Thoracic aorta (tissue), 2 donors: ENCODE measurements around the gene C6orf89. TPM values are rescaled to one million over a fixed set of nuclear protein-coding genes. Genes with fewer than 3 reads are reported as not detected.

ENCODE experiments used
- ATAC-seq: fragments of 150-250 bp; one replicate; pipeline ENCODE4 v1.8.0; 2017; ENCODE audit warnings: low read depth; ENCODE audit not compliant: insufficient number of reproducible peaks, low FRiP score
- DNase-seq: peaks from one replicate; pipeline ENCODE4 v3.0.0-alpha.2; 2020; ENCODE audit warnings: low spot score
- H3K27ac ChIP-seq, 2 donors: fragments of 200-600 bp; sonication (generic); 1 replicate in 1 of 2; 2 replicates in 1 of 2; pipeline ENCODE4 v1.5.1; 2016; ENCODE audit warnings: mild to moderate bottlenecking in 2 of 2, moderate library complexity in 2 of 2
- H3K27me3 ChIP-seq: fragments of 200-600 bp; sonication (generic); replicated peaks from 2 replicates; pipeline ENCODE4 v1.6.0; 2016; ENCODE audit warnings: mild to moderate bottlenecking; ENCODE audit not compliant: insufficient read depth
- H3K36me3 ChIP-seq: fragments of 200-600 bp; sonication (generic); one replicate; pipeline ENCODE4 v1.5.1; 2016
- H3K4me1 ChIP-seq, 2 donors: fragments of 200-600 bp; sonication (generic); 1 replicate in 1 of 2; 2 replicates in 1 of 2; pipeline versions ENCODE4 v1.5.1 to v1.6.0; 2016; ENCODE audit warnings: low read depth in 2 of 2, mild to moderate bottlenecking in 1 of 2; ENCODE audit not compliant: control insufficient read depth in 1 of 2
- H3K4me3 ChIP-seq: fragments of 200-600 bp; sonication (generic); 2 replicates; pipeline ENCODE4 v1.5.1; 2016; ENCODE audit warnings: mild to moderate bottlenecking
- H3K9me3 ChIP-seq: fragments of 200-600 bp; sonication (generic); 2 replicates; pipeline ENCODE4 v1.5.1; 2016
- CTCF ChIP-seq: fragments of 200-600 bp; sonication (generic); IDR thresholded peaks from one replicate; pipeline ENCODE4 v1.5.1; 2019; ENCODE audit warnings: antibody characterized with exemption
- total RNA-seq, 2 donors: library from RNA; depleted of rRNA; stranded (reverse); fragments of >200 nt; gene quantifications; one replicate each; pipeline versions ENCODE4 v1.1.0 to v1.2.3, GENCODE V29; 2016

The C6orf89 gene
- total RNA-seq, 2 donors from 2014 or later: 53.6 to 60.9 TPM

DNA sequence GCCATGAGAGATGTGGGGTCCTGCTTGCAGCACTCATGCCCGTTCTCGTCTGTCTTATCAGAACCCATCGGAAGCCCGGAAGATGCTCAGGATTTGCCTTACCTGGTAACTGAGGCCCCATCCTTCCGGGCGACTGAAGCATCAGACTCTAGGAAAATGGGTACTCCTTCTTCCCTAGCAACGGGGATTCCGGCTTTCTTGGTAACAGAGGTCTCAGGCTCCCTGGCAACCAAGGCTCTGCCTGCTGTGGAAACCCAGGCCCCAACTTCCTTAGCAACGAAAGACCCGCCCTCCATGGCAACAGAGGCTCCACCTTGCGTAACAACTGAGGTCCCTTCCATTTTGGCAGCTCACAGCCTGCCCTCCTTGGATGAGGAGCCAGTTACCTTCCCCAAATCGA, 77.1 kb downstream of the C6orf89 start:
- DNase-seq: no peak
- TF ChIP-seq CTCF: no peak
- Histone ChIP-seq H3K4me1 (peaks cover 0 to 14% of the 10 kb centered on the region in 2 donors), H3K27me3 (no peaks in the 10 kb centered on the region), H3K4me3 (no peak overlapping the region), H3K27ac (no peak overlapping the region), H3K9me3 (no peaks in the 10 kb centered on the region), H3K36me3 (peaks cover 5% of the 10 kb centered on the region)
- ATAC-seq: no peak

- peaks cover 13% of the 10 kb centered on the region for H3K36me3 ChIP-seq
- H3K27me3 ChIP-seq: no peaks in the 10 kb centered on the region
- peaks cover 0 to 14% of the 10 kb centered on the region in 2 donors for H3K4me1 ChIP-seq
- H3K27ac ChIP-seq: no peak overlapping the region
- DNase-seq (no peak), ATAC-seq (no peak)
- H3K4me3 ChIP-seq: no peak overlapping the region
- TF ChIP-seq CTCF: no peak
- no peaks in the 10 kb centered on the region for H3K9me3 ChIP-seq
These were observed 77.9 kb downstream of the C6orf89 start for GRCh38 chr6:36963451-36964290.

DNA sequence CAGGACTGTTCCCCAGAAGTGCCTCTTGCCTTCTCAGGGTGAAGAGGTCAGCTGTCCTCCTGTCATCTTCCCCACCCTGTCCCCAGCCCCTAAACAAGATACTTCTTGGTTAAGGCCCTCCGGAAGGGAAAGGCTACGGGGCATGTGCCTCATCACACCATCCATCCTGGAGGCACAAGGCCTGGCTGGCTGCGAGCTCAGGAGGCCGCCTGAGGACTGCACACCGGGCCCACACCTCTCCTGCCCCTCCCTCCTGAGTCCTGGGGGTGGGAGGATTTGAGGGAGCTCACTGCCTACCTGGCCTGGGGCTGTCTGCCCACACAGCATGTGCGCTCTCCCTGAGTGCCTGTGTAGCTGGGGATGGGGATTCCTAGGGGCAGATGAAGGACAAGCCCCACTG, 78.6 kb downstream of the C6orf89 start:
- Histone ChIP-seq H3K36me3 (peaks cover 18% of the 10 kb centered on the region), H3K27me3 (no peaks in the 10 kb centered on the region), H3K9me3 (no peaks in the 10 kb centered on the region), H3K4me1 (peaks cover 0 to 14% of the 10 kb centered on the region in 2 donors), H3K4me3 (no peak overlapping the region), H3K27ac (no peak overlapping the region)
- DNase-seq: no peak
- no peak for TF ChIP-seq CTCF
- ATAC-seq: no peak

GRCh38 chr6:36964908-36965307, 79.2 kb downstream of the C6orf89 start:
- DNase-seq (no peak), ATAC-seq (no peak)

More at GRCh38 chr6:36964908-36965307, 79.2 kb downstream of the C6orf89 start:
- H3K27me3 ChIP-seq: no peaks in the 10 kb centered on the region
- H3K27ac ChIP-seq: no peak overlapping the region
- no peaks in the 10 kb centered on the region for H3K9me3 ChIP-seq
- H3K4me1 ChIP-seq: peaks cover 0 to 14% of the 10 kb centered on the region in 2 donors
- no peak overlapping the region for H3K4me3 ChIP-seq
- TF ChIP-seq CTCF: no peak
- H3K36me3 ChIP-seq: peaks cover 24% of the 10 kb centered on the region
